Endothelial cell of umbilical vein (primary cell): ENCODE results near the gene RUFY3. TPM values are rescaled to one million over a fixed set of nuclear protein-coding genes. Genes with fewer than 3 reads are reported as not detected.
"Not testable (repeated sequence)": the region's sequence is repeated elsewhere in the genome, so short reads cannot be mapped to it uniquely, and the experiment has no call there.

ENCODE experiments used
- BruUV-seq: library from RNA; stranded (reverse); fragments of 400-500 nt; replicated peaks from 2 replicates; lab custom pipeline; 2021; lab: Mats Ljungman, UMichigan
- CTCF ChIA-PET: fragments of 300-600, 350-600 bp; sonication (Branson Sonifier 250); formaldehyde crosslinking; loops from one replicate; lab custom pipeline; 2021; ENCODE audit warnings: antibody characterized with exemption, inconsistent platforms; lab: Charles Lee
- POLR2A ChIA-PET: fragments of 300-600, 350-600 bp; sonication (Branson Sonifier 250); formaldehyde crosslinking; loops from one replicate; lab custom pipeline; 2021; ENCODE audit warnings: antibody characterized with exemption, inconsistent platforms; lab: Charles Lee
- DNase-seq: peaks from one replicate; pipeline ENCODE4 v3.0.0-alpha.2; 2011; ENCODE audit warnings: low read depth, low spot score
- FAIRE-seq: peaks from 2 replicates; lab custom pipeline; 2011; peaks lifted over from hg19 to GRCh38; lab: Jason Lieb, UNC
- H2AFZ ChIP-seq: 2 replicates; pipeline ENCODE4 v1.6.0; 2012; ENCODE audit warnings: low read depth, low read length, control low read depth, inconsistent platforms
- H3K27ac ChIP-seq: 2 replicates; pipeline ENCODE4 v1.5.1; 2011; ENCODE audit warnings: low read depth, mild to moderate bottlenecking, control low read depth, low read length, moderate library complexity; ENCODE audit not compliant: insufficient read depth
- H3K27me3 ChIP-seq, 2 experiments: 2 replicates each; pipeline versions ENCODE4 v1.6.0 to v1.6.1; 2011; ENCODE audit warnings: low read length in 2 of 2, mixed read lengths in 1 of 2; ENCODE audit not compliant: control insufficient read depth in 2 of 2, insufficient read depth in 2 of 2
- H3K36me3 ChIP-seq, 2 experiments: 2 replicates in 1 of 2; 3 replicates in 1 of 2; pipeline ENCODE4 v1.5.1; 2011; ENCODE audit warnings: low read length in 2 of 2, mild to moderate bottlenecking in 1 of 2, moderate library complexity in 1 of 2; ENCODE audit not compliant: control insufficient read depth in 2 of 2, insufficient read depth in 2 of 2; ENCODE audit errors: extremely low read depth in 1 of 2
- H3K4me1 ChIP-seq: 3 replicates; pipeline ENCODE4 v1.5.1; 2011; ENCODE audit warnings: mild to moderate bottlenecking, low read length; ENCODE audit not compliant: control insufficient read depth, insufficient read depth; ENCODE audit errors: extremely low read depth
- H3K4me2 ChIP-seq: 2 replicates; pipeline ENCODE4 v1.6.1; 2011; ENCODE audit warnings: low read length, control low read depth, mixed read lengths; ENCODE audit not compliant: insufficient read depth
- H3K4me3 ChIP-seq, 3 experiments: fragments of 200-600 bp in 1 of 3; sonication (generic), shearing (Covaris generic) in 1 of 3; replicated peaks in 1 of 3; 2 replicates each; pipeline ENCODE4 v1.5.1; 2011 to 2016; ENCODE audit warnings: control low read depth in 3 of 3, low read length in 3 of 3, mild to moderate bottlenecking in 2 of 3, inconsistent platforms in 1 of 3, low read depth in 1 of 3, moderate library complexity in 1 of 3; ENCODE audit not compliant: insufficient read depth in 1 of 3
- H3K79me2 ChIP-seq: 2 replicates; pipeline ENCODE4 v1.6.0; 2012; ENCODE audit warnings: low read length, inconsistent platforms; ENCODE audit not compliant: control insufficient read depth, insufficient read depth
- H3K9ac ChIP-seq: replicated peaks from 2 replicates; pipeline ENCODE3; 2011; ENCODE audit warnings: low read length, control low read depth; ENCODE audit not compliant: insufficient read depth; ENCODE audit errors: extremely low read depth
- H3K9me1 ChIP-seq: replicated peaks from 3 replicates; pipeline ENCODE4 v1.6.0; 2011; ENCODE audit warnings: mild to moderate bottlenecking, low read length; ENCODE audit not compliant: control insufficient read depth, insufficient read depth; ENCODE audit errors: extremely low read depth
- H3K9me3 ChIP-seq: replicated peaks from 2 replicates; pipeline ENCODE4 v1.5.1; 2012; ENCODE audit warnings: low read length, inconsistent platforms; ENCODE audit not compliant: control insufficient read depth, insufficient read depth
- H4K20me1 ChIP-seq: replicated peaks from 2 replicates; pipeline ENCODE3; 2011; ENCODE audit warnings: mild to moderate bottlenecking, low read length; ENCODE audit not compliant: control insufficient read depth, insufficient read depth; ENCODE audit errors: extremely low read depth
- EZH2 ChIP-seq: IDR thresholded peaks from 2 replicates; pipeline ENCODE4 v1.6.1; 2012; ENCODE audit warnings: borderline replicate concordance, low read depth, mild to moderate bottlenecking, moderate library complexity, low read length, inconsistent platforms; ENCODE audit not compliant: severe bottlenecking
- FOS ChIP-seq: IDR thresholded peaks from 2 replicates; pipeline ENCODE4 v1.6.1; 2011; ENCODE audit warnings: mild to moderate bottlenecking, low read length, moderate library complexity, borderline replicate concordance; ENCODE audit not compliant: insufficient read depth
- GATA2 ChIP-seq: IDR thresholded peaks from 2 replicates; pipeline ENCODE4 v1.7.0; 2011; ENCODE audit warnings: low read depth, mild to moderate bottlenecking, moderate library complexity, mixed read lengths, low read length; ENCODE audit not compliant: insufficient read length, insufficient read depth
- JUN ChIP-seq: IDR thresholded peaks from 2 replicates; pipeline ENCODE4 v1.6.1; 2011; ENCODE audit warnings: borderline replicate concordance, low read depth; ENCODE audit not compliant: insufficient read length, insufficient read depth
- MAX ChIP-seq: IDR thresholded peaks from 2 replicates; pipeline ENCODE4 v1.6.1; 2011; ENCODE audit not compliant: insufficient read depth, insufficient read length
- MYC ChIP-seq: IDR thresholded peaks from one replicate; pipeline ENCODE4 v1.6.1; 2011; ENCODE audit warnings: mild to moderate bottlenecking, low read depth, low read length
- POLR2A ChIP-seq: IDR thresholded peaks from 2 replicates; pipeline ENCODE4 v1.6.1; 2012; ENCODE audit warnings: low read depth, mild to moderate bottlenecking, control low read depth, low read length
- POLR2AphosphoS5 ChIP-seq: IDR thresholded peaks from 2 replicates; pipeline ENCODE4 v1.6.1; 2012; ENCODE audit warnings: low read depth, mild to moderate bottlenecking, control low read depth, low read length, moderate library complexity; ENCODE audit not compliant: insufficient read depth
- dilution Hi-C: fragments of 300-500 bp; cut with MboI; formaldehyde crosslinking; loops from one replicate; pipeline ENCODE4 v1.15.0; 2019; ENCODE audit warnings: low sequenced_read_pairs; ENCODE audit not compliant: extremely low pct_ligation_motif_present
- intact Hi-C: fragments of 100-400 bp; cut with micrococcal nuclease; formaldehyde crosslinking; loops from one replicate; pipeline ENCODE4 v1.10.0; 2022
- polyA plus RNA-seq, 4 experiments: library from polyadenylated mRNA; depleted of rRNA in 3 of 4; stranded (reverse) in 3 of 4; unstranded in 1 of 4; fragments of >200 nt; gene quantifications; 2 replicates each; pipeline versions ENCODE4 v1.2.1 to v1.2.3, GENCODE V29; 2011 to 2012; ENCODE audit warnings: missing spikeins in 1 of 4
- total RNA-seq: library from RNA; stranded (reverse); gene quantifications from 2 replicates; pipeline ENCODE4 v1.2.3, GENCODE V29; 2021
- TF ChIP-seq, protein P1 (sequence below), 2 donors: IDR thresholded peaks; 1 replicate in 1 of 2; 2 replicates in 1 of 2; pipeline ENCODE4 v1.5.1; 2011; ENCODE audit warnings: low read length in 2 of 2, mild to moderate bottlenecking in 2 of 2, moderate library complexity in 2 of 2, control low read depth in 1 of 2, inconsistent platforms in 1 of 2, low read depth in 1 of 2; ENCODE audit not compliant: insufficient read depth in 1 of 2; ENCODE audit errors: extremely low read depth in 1 of 2

The RUFY3 gene
- total and polyA plus RNA-seq, 2 donors (not counting 3 experiments of a cell fraction or from before 2014, with no cell fraction given) = 10.0 to 52.8 TPM

DNA sequence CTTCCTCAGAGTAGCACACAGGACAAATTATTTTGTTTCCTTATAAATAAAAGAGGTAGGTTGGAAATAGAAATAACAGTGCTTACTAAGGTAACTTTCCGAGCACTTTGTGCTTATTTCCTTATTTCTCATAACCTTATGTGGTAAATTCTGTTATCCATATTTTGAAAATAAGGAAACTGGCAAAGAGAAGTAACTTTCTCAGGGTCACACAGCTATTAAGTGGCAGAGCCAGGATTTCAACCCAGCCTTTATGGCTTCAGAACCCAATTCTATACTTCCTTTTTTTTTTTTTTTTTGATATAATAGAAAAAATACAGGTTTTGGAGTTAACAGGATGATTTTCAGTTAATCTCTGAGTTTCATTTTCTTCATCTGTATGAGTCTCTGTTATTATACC, 30.1 kb upstream of the RUFY3 start:
- H3K9me1 ChIP-seq = no peaks in the 10 kb centered on the region
- intact Hi-C loops (no loop called here), dilution Hi-C loops (no loop called here)
- ChIA-PET CTCF (interaction anchor here (1.1 to 1.5 kb wide), 2 partner anchors 12 to 147 kb away, joined by 3 read pairs; no protein-coding TSS in a partner anchor), POLR2A (no interaction called here)
- no peaks in the 10 kb centered on the region for H3K9me3 ChIP-seq
- BruUV-seq = no TSS peak
- peaks cover 31% of the 10 kb centered on the region for H3K79me2 ChIP-seq
- FAIRE-seq (no peak), DNase-seq (no peak)
- H3K36me3 ChIP-seq = no peaks in the 10 kb centered on the region
- H2AFZ ChIP-seq = no peak overlapping the region
- H3K27ac ChIP-seq = no peak overlapping the region
- no peak overlapping the region for H3K4me2 ChIP-seq
- TF ChIP-seq JUN (no peak), FOS (no peak), EZH2 (no peak), GATA2 (no peak), POLR2AphosphoS5 (no peak), POLR2A (no peak), MAX (no peak), MYC (no peak)
- TF ChIP-seq, protein P1, sequence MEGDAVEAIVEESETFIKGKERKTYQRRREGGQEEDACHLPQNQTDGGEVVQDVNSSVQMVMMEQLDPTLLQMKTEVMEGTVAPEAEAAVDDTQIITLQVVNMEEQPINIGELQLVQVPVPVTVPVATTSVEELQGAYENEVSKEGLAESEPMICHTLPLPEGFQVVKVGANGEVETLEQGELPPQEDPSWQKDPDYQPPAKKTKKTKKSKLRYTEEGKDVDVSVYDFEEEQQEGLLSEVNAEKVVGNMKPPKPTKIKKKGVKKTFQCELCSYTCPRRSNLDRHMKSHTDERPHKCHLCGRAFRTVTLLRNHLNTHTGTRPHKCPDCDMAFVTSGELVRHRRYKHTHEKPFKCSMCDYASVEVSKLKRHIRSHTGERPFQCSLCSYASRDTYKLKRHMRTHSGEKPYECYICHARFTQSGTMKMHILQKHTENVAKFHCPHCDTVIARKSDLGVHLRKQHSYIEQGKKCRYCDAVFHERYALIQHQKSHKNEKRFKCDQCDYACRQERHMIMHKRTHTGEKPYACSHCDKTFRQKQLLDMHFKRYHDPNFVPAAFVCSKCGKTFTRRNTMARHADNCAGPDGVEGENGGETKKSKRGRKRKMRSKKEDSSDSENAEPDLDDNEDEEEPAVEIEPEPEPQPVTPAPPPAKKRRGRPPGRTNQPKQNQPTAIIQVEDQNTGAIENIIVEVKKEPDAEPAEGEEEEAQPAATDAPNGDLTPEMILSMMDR (IDR thresholded peaks at IDR 0.05; ENCODE audit: extremely low read depth in 1 of 2, insufficient read depth in 1 of 2, low read depth in 1 of 2, low read length in 2 of 2) = no peak
- peaks cover 22% of the 10 kb centered on the region for H3K4me1 ChIP-seq
- no peaks in the 10 kb centered on the region for H3K27me3 ChIP-seq
- H3K4me3 ChIP-seq = no peak overlapping the region
- H3K9ac ChIP-seq = no peak overlapping the region
- no peaks in the 10 kb centered on the region for H4K20me1 ChIP-seq

DNA sequence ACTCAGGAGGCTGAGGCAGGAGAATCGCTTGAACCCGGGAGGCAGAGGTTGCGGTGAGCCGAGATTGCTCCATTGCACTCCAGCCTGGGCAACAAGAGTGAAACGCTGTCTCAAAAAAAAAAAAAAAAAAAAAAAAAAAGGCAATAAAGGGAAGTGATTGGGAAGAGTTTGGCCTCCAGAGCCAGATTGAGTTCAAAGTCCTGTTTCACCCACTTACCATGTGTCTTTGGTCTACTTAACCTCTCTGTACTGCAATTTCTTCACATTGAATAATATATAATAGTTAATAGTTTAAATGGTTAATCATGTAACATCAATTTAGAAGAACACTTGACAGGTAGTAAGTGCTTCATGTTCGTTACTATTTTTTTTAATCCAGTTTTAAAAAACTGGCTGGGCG, 27.1 kb upstream of the RUFY3 start:
- FAIRE-seq, H3K9me1 ChIP-seq, POLR2A ChIA-PET, CTCF ChIA-PET, H2AFZ ChIP-seq, H3K36me3 ChIP-seq, H3K9ac ChIP-seq, DNase-seq, BruUV-seq, H4K20me1 ChIP-seq, dilution Hi-C loops, H3K4me2 ChIP-seq, H3K27me3 ChIP-seq, H3K27ac ChIP-seq, intact Hi-C loops, H3K9me3 ChIP-seq, H3K4me3 ChIP-seq: not testable (repeated sequence)
- H3K4me1 ChIP-seq = peaks cover 11% of the 10 kb centered on the region
- peaks cover 19% of the 10 kb centered on the region for H3K79me2 ChIP-seq

GRCh38 chr4:70698435-70698834, 23.3 kb upstream of the RUFY3 start:
- CTCF ChIA-PET = interaction anchor here (0.5 kb wide), 1 partner anchor 259 kb away, joined by 3 read pairs; no protein-coding TSS in a partner anchor
- DNase-seq, H3K4me1 ChIP-seq, FAIRE-seq, H3K4me2 ChIP-seq, H4K20me1 ChIP-seq, H3K79me2 ChIP-seq, H3K4me3 ChIP-seq, H3K27me3 ChIP-seq, H3K9me3 ChIP-seq, H3K36me3 ChIP-seq, H3K9me1 ChIP-seq, POLR2A ChIA-PET, dilution Hi-C loops, intact Hi-C loops, BruUV-seq, H3K27ac ChIP-seq, H2AFZ ChIP-seq, H3K9ac ChIP-seq: not testable (repeated sequence)
